GM12878 (cell line): ENCODE results near the gene CTDNEP1. TPM values are rescaled to one million over a fixed set of nuclear protein-coding genes. Genes with fewer than 3 reads are reported as not detected.

Experiments used
- ATAC-seq: fragments of 200-7000 bp; cut with Tn5 transposase; 3 replicates; pipeline ENCODE4 v1.9.1; 2020; ENCODE audit warnings: mild to moderate bottlenecking, moderate library complexity
- BruUV-seq: library from RNA; stranded (reverse); fragments of 400-500 nt; replicated peaks from 2 replicates; lab custom pipeline; 2021; lab: Mats Ljungman, UMichigan
- CTCF ChIA-PET: fragments of 300-600 bp; sonication (Branson Sonifier 250); formaldehyde crosslinking; extraction: SDS; loops from one replicate; lab custom pipeline; 2021; ENCODE audit warnings: inconsistent platforms; lab: Yijun Ruan, JAX
- POLR2A ChIA-PET: fragments of 350-600 bp; formaldehyde crosslinking; extraction: SDS; loops from one replicate; lab custom pipeline; 2021; ENCODE audit warnings: inconsistent platforms; lab: Charles Lee
- RAD21 ChIA-PET: fragments of 300-600 bp; sonication (Branson Sonifier 250); formaldehyde crosslinking; loops from one replicate; lab custom pipeline; 2023; ENCODE audit warnings: antibody characterized with exemption; ENCODE audit not compliant: unreplicated experiment; lab: Charles Lee
- SMC1A ChIA-PET: fragments of 300-600 bp; sonication (Branson Sonifier 250); formaldehyde crosslinking; loops from one replicate; lab custom pipeline; 2023; ENCODE audit not compliant: unreplicated experiment, uncharacterized antibody; lab: Charles Lee
- DNase-seq: peaks from one replicate; pipeline ENCODE4 v3.0.0-alpha.2; 2011; ENCODE audit warnings: low read depth, low spot score
- FAIRE-seq: peaks from 3 replicates; lab custom pipeline; 2011; peaks lifted over from hg19 to GRCh38; lab: Jason Lieb, UNC
- H2AFZ ChIP-seq: 2 replicates; pipeline ENCODE4 v1.6.0; 2011; ENCODE audit warnings: low read depth, low read length, control low read depth; ENCODE audit not compliant: control insufficient read depth
- H3K27ac ChIP-seq: 2 replicates; pipeline ENCODE4 v1.5.1; 2011; ENCODE audit warnings: control low read depth; ENCODE audit not compliant: control insufficient read depth, insufficient read depth
- H3K27me3 ChIP-seq, 2 experiments: replicated peaks in 1 of 2; 2 replicates each; pipeline versions ENCODE4 v1.6.0 to v1.6.1; 2011; ENCODE audit warnings: low read length in 1 of 2; ENCODE audit not compliant: control insufficient read depth in 2 of 2, insufficient read depth in 2 of 2
- H3K36me3 ChIP-seq, 2 experiments: 2 replicates each; pipeline ENCODE4 v1.5.1; 2011; ENCODE audit warnings: low read length in 1 of 2; ENCODE audit not compliant: control insufficient read depth in 2 of 2, insufficient read depth in 2 of 2
- H3K4me1 ChIP-seq: 2 replicates; pipeline ENCODE4 v1.6.1; 2011; ENCODE audit warnings: mild to moderate bottlenecking, low read length, moderate library complexity, mixed read lengths; ENCODE audit not compliant: control insufficient read depth, insufficient read depth
- H3K4me2 ChIP-seq: 2 replicates; pipeline ENCODE4 v1.6.0; 2011; ENCODE audit warnings: control low read depth; ENCODE audit not compliant: control insufficient read depth, insufficient read depth
- H3K4me3 ChIP-seq: fragments of 200-600 bp; sonication (generic); 2 replicates; pipeline ENCODE4 v1.5.1; 2016
- H3K79me2 ChIP-seq: 2 replicates; pipeline ENCODE4 v1.6.0; 2011; ENCODE audit warnings: low read length; ENCODE audit not compliant: control insufficient read depth, insufficient read depth
- H3K9ac ChIP-seq: 2 replicates; pipeline ENCODE4 v1.8.0; 2011; ENCODE audit warnings: low read length, control low read depth, mixed read lengths; ENCODE audit not compliant: control insufficient read depth, insufficient read depth
- H3K9me3 ChIP-seq: replicated peaks from 3 replicates; pipeline ENCODE4 v1.5.1; 2011; ENCODE audit warnings: mild to moderate bottlenecking, low read length; ENCODE audit not compliant: control insufficient read depth, insufficient read depth
- H4K20me1 ChIP-seq: 2 replicates; pipeline ENCODE4 v1.6.0; 2011; ENCODE audit not compliant: control insufficient read depth, insufficient read depth
- E4F1 ChIP-seq: fragments of 450-650 bp; IDR thresholded peaks from 2 replicates; pipeline ENCODE4 v1.6.1; 2018; ENCODE audit warnings: borderline replicate concordance, mild to moderate bottlenecking; ENCODE audit not compliant: partially characterized antibody
- NR2C2 ChIP-seq: IDR thresholded peaks from 2 replicates; pipeline ENCODE4 v1.6.1; 2011; ENCODE audit warnings: borderline replicate concordance, low read depth; ENCODE audit not compliant: control insufficient read depth, insufficient read length
- YBX1 ChIP-seq: fragments of 450-650 bp; IDR thresholded peaks from 2 replicates; pipeline ENCODE4 v1.6.1; 2016; ENCODE audit warnings: antibody characterized with exemption
- WGBS: methylation state at CpG from one replicate; pipeline ENCODE4 v1.1.6; 2016; ENCODE audit warnings: low lambda C conversion rate; ENCODE audit not compliant: insufficient replicate concordance, insufficient coverage; ENCODE audit errors: missing lambda C conversion rate; 5-methylcytosine and 5-hydroxymethylcytosine counted together
- in situ Hi-C: fragments of 300-500 bp; cut with MboI; formaldehyde crosslinking; loops from 9 replicates; pipeline ENCODE4 v1.14.3; 2018; ENCODE audit warnings: mixed read lengths
- intact Hi-C: fragments of 100-400 bp; cut with micrococcal nuclease; formaldehyde crosslinking; loops from one replicate; pipeline ENCODE4 v1.14.2; 2022; ENCODE audit not compliant: unreplicated experiment
- polyA plus RNA-seq, 11 experiments: library from polyadenylated mRNA; depleted of rRNA in 4 of 11; unstranded in 6 of 11; stranded (reverse) in 5 of 11; fragments of >200 nt; fragmentation: Nextera tagmentation in 4 of 11; fragmentation: Illumina TruSeq in 1 of 11; extraction: Ambion mirVana in 4 of 11; extraction: Trizol in 1 of 11; gene quantifications; 1 replicate in 1 of 11; 2 replicates in 10 of 11; pipeline versions ENCODE4 v1.2.1 to v1.2.3, GENCODE V29; 2011 to 2016; ENCODE audit warnings: inconsistent platforms in 2 of 11, missing spikeins in 2 of 11, low read depth in 1 of 11
- total RNA-seq, 4 experiments: library from RNA; depleted of rRNA in 3 of 4; stranded (reverse); fragments of >200 nt in 3 of 4; fragmentation: Illumina TruSeq in 1 of 4; extraction: Trizol in 1 of 4; gene quantifications; 2 replicates each; pipeline versions ENCODE4 v1.2.1 to v1.2.3, GENCODE V29; 2013 to 2021

Gene CTDNEP1
- total and polyA plus RNA-seq, 10 of the 15 experiments (the other 5 are each of a cell fraction or from before 2014, with no cell fraction given) = 23.7 to 176 (median 30.3) TPM

- 84% methylated on average over 7 of the region's 7 CpGs for WGBS
- in situ Hi-C loops (no loop called here), intact Hi-C loops (no loop called here)
- BruUV-seq = no TSS peak
- Histone ChIP-seq H3K27ac (no peak overlapping the region), H3K27me3 (no peaks in the 10 kb centered on the region), H4K20me1 (no peaks in the 10 kb centered on the region), H3K9ac (no peak overlapping the region), H2AFZ (no peak overlapping the region)
- ATAC-seq (no peak), FAIRE-seq (no peak)
- ChIA-PET RAD21 (no interaction called here), POLR2A (interaction anchor here (1.2 to 5.9 kb wide), 2 partner anchors 11 to 18 kb away, joined by 3 to 60 read pairs; partner anchors contain the start of gene DVL2)
- no peak for TF ChIP-seq YBX1
- TF ChIP-seq NR2C2 = no peak
- TF ChIP-seq E4F1 = no peak
- TF ChIP-seq, all 136 proteins: peak for 0
- no peak overlapping the region for H3K4me2 ChIP-seq
- H3K4me3 ChIP-seq = no peak overlapping the region
- H3K4me1 ChIP-seq = peaks cover 7% of the 10 kb centered on the region
- peaks cover 16 to 25% of the 10 kb centered on the region in 2 experiments for H3K36me3 ChIP-seq
- H3K9me3 ChIP-seq = no peaks in the 10 kb centered on the region
- DNase-seq = no peak
- CTCF ChIA-PET = no interaction called here
- peaks cover 14% of the 10 kb centered on the region for H3K79me2 ChIP-seq
- SMC1A ChIA-PET = no interaction called here
Observed at GRCh38 chr17:7222972-7223292, 28.6 kb downstream of the CTDNEP1 start.
